Astrocyte (in vitro differentiated cells and primary cell): ENCODE results near the gene SMOC2. TPM values are rescaled to one million over a fixed set of nuclear protein-coding genes. Genes with fewer than 3 reads are reported as not detected.
A peak's percentile ranks its signal among the peaks of the same experiment; 100 is the strongest.
"Not testable (repeated sequence)": the region's sequence is repeated elsewhere in the genome, so short reads cannot be mapped to it uniquely, and the experiment has no call there.

Experiments used
- DNase-seq: peaks from one replicate; pipeline ENCODE4 v3.0.0-alpha.2; 2010; ENCODE audit warnings: low read depth
- FAIRE-seq: peaks from 2 replicates; lab custom pipeline; 2011; peaks lifted over from hg19 to GRCh38; lab: Jason Lieb, UNC
- H2AFZ ChIP-seq: 2 replicates; pipeline ENCODE4 v1.6.0; 2012; ENCODE audit warnings: low read depth, low read length, inconsistent platforms
- H3K27ac ChIP-seq: 2 replicates; pipeline ENCODE4 v1.5.1; 2011; ENCODE audit warnings: low read depth, low read length, inconsistent platforms
- H3K27me3 ChIP-seq: 2 replicates; pipeline ENCODE4 v1.6.0; 2011; ENCODE audit warnings: low read length, inconsistent platforms; ENCODE audit not compliant: insufficient read depth
- H3K36me3 ChIP-seq: 2 replicates; pipeline ENCODE4 v1.5.1; 2011; ENCODE audit warnings: low read length, inconsistent platforms; ENCODE audit not compliant: insufficient read depth
- H3K4me1 ChIP-seq: 2 replicates; pipeline ENCODE4 v1.5.1; 2011; ENCODE audit warnings: low read length, inconsistent platforms; ENCODE audit not compliant: insufficient read depth
- H3K4me2 ChIP-seq: 2 replicates; pipeline ENCODE4 v1.6.0; 2012; ENCODE audit warnings: low read length, inconsistent platforms
- H3K4me3 ChIP-seq: 2 replicates; pipeline ENCODE4 v1.5.1; 2011; ENCODE audit warnings: low read depth, mild to moderate bottlenecking, low read length, inconsistent platforms; ENCODE audit not compliant: insufficient read depth
- H3K79me2 ChIP-seq: 2 replicates; pipeline ENCODE4 v1.6.0; 2012; ENCODE audit warnings: mild to moderate bottlenecking, low read length, inconsistent platforms; ENCODE audit not compliant: insufficient read depth
- H3K9ac ChIP-seq: 2 replicates; pipeline ENCODE4 v1.6.0; 2012; ENCODE audit warnings: mild to moderate bottlenecking, low read length, inconsistent platforms
- H3K9me3 ChIP-seq: 2 replicates; pipeline ENCODE4 v1.5.1; 2012; ENCODE audit warnings: low read depth, mild to moderate bottlenecking, low read length, inconsistent platforms; ENCODE audit not compliant: insufficient read depth
- H4K20me1 ChIP-seq: 2 replicates; pipeline ENCODE4 v1.6.0; 2012; ENCODE audit warnings: low read length, inconsistent platforms; ENCODE audit not compliant: insufficient read depth
- H3K27ac Mint-ChIP-seq: one replicate; pipeline ENCODE4 v1.8.0; 2021; ENCODE audit warnings: mild to moderate bottlenecking, mixed read lengths; ENCODE audit not compliant: unreplicated experiment
- H3K27me3 Mint-ChIP-seq: one replicate; pipeline ENCODE4 v1.8.0; 2021; ENCODE audit warnings: low read depth, mixed read lengths; ENCODE audit not compliant: unreplicated experiment
- H3K36me3 Mint-ChIP-seq: one replicate; pipeline ENCODE4 v1.8.0; 2021; ENCODE audit warnings: low read depth, mixed read lengths; ENCODE audit not compliant: unreplicated experiment
- H3K4me1 Mint-ChIP-seq: one replicate; pipeline ENCODE4 v1.8.0; 2021; ENCODE audit warnings: low read depth, mixed read lengths; ENCODE audit not compliant: unreplicated experiment
- H3K4me3 Mint-ChIP-seq: one replicate; pipeline ENCODE4 v1.8.0; 2021; ENCODE audit warnings: mild to moderate bottlenecking, moderate library complexity, mixed read lengths; ENCODE audit not compliant: unreplicated experiment
- H3K9me3 Mint-ChIP-seq: one replicate; pipeline ENCODE4 v1.8.0; 2021; ENCODE audit warnings: mild to moderate bottlenecking, mixed read lengths; ENCODE audit not compliant: unreplicated experiment
- EZH2 ChIP-seq: IDR thresholded peaks from 2 replicates; pipeline ENCODE4 v1.6.1; 2012; ENCODE audit warnings: mild to moderate bottlenecking, low read length, inconsistent platforms; ENCODE audit not compliant: insufficient read depth
- total RNA-seq: library from RNA; stranded (reverse); gene quantifications from 2 replicates; pipeline ENCODE4 v1.2.1, GENCODE V29; 2021
- TF ChIP-seq, protein P1 (sequence below): IDR thresholded peaks from 2 replicates; pipeline ENCODE4 v1.5.1; 2011; ENCODE audit warnings: low read depth, mild to moderate bottlenecking, inconsistent platforms, low read length, moderate library complexity; ENCODE audit not compliant: insufficient read depth

The SMOC2 gene
- total RNA-seq, 1 donor from 2014 or later = 0.93 TPM

DNA sequence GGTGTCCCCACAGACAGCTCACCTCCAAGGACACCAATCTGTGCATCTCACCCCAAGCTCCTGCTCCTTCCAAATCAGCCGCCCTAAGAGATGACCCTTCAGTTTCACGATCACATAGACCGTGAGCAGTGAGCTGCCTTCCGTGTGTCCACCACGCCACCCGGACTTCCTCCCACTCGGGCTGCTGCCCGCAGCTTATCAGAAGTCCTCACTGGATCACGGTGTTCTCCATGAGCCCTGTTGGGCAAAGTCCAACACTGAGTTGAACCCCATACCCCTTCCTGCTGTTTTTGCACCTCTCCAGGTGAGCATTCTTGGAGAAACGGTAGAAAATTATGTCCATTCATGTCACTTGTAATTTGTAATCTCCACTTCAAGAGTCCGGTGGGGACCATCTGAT lies 234.4 kb downstream of the SMOC2 start:
- TF ChIP-seq, protein P1, sequence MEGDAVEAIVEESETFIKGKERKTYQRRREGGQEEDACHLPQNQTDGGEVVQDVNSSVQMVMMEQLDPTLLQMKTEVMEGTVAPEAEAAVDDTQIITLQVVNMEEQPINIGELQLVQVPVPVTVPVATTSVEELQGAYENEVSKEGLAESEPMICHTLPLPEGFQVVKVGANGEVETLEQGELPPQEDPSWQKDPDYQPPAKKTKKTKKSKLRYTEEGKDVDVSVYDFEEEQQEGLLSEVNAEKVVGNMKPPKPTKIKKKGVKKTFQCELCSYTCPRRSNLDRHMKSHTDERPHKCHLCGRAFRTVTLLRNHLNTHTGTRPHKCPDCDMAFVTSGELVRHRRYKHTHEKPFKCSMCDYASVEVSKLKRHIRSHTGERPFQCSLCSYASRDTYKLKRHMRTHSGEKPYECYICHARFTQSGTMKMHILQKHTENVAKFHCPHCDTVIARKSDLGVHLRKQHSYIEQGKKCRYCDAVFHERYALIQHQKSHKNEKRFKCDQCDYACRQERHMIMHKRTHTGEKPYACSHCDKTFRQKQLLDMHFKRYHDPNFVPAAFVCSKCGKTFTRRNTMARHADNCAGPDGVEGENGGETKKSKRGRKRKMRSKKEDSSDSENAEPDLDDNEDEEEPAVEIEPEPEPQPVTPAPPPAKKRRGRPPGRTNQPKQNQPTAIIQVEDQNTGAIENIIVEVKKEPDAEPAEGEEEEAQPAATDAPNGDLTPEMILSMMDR = no peak
- TF ChIP-seq EZH2 = no peak
- H3K79me2 ChIP-seq = no peaks in the 10 kb centered on the region
- H3K27ac ChIP-seq = no peak overlapping the region
- no peaks in the 10 kb centered on the region for H4K20me1 ChIP-seq
- peaks cover 9% of the 10 kb centered on the region for H3K4me1 Mint-ChIP-seq
- no peak overlapping the region for H3K4me3 ChIP-seq
- no peak overlapping the region for H3K9ac ChIP-seq
- no peaks in the 10 kb centered on the region for H3K36me3 Mint-ChIP-seq
- H3K27ac Mint-ChIP-seq = no peak overlapping the region
- H3K9me3 Mint-ChIP-seq = peaks cover 5% of the 10 kb centered on the region
- DNase-seq (no peak), FAIRE-seq (no peak)
- H3K36me3 ChIP-seq = no peaks in the 10 kb centered on the region
- peaks cover 4% of the 10 kb centered on the region for H3K9me3 ChIP-seq
- no peaks in the 10 kb centered on the region for H3K27me3 ChIP-seq
- H3K4me2 ChIP-seq = no peak overlapping the region
- no peak overlapping the region for H2AFZ ChIP-seq
- H3K27me3 Mint-ChIP-seq = peaks cover 6% of the 10 kb centered on the region
- H3K4me3 Mint-ChIP-seq = no peak overlapping the region
- H3K4me1 ChIP-seq = no peaks in the 10 kb centered on the region

DNA sequence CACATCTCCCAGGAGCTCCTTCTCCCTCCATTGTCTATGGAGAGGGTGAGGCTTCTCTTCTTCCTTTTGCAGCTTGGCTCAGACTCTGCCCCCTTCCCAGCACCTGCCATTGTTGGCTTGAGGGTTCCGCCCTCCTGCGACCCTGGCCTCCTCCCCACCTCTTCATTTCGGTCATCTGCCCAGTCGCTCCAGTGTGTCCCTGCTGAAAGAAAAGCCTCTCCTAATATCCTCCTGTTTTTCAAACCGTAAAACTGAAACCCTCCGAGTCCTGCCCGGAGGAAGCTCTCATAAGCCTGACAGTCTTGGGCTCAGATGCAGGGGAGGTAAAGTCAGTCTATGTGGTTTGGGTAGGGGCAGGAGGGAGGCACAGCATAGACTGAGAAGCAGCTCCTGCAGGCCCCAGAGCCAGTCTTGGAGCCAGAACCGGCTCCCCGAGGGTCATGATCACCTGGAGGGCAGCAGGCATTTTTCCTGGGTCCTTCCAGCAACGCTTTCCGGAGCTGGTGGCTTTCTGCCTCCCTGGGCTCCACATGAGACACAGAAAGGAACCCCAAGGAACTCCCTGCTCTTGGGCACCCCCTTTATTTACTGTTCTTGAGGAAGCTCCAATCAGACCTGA lies 235.1 kb downstream of the SMOC2 start:
- H4K20me1 ChIP-seq = no peaks in the 10 kb centered on the region
- H3K36me3 Mint-ChIP-seq = no peaks in the 10 kb centered on the region
- no peaks in the 10 kb centered on the region for H3K27me3 ChIP-seq
- H3K4me1 ChIP-seq = no peaks in the 10 kb centered on the region
- no peak overlapping the region for H3K27ac Mint-ChIP-seq
- H3K36me3 ChIP-seq = no peaks in the 10 kb centered on the region
- no peak overlapping the region for H3K4me3 Mint-ChIP-seq
- TF ChIP-seq, protein P1 = no peak
- no peak for TF ChIP-seq EZH2
- H3K9ac ChIP-seq = no peak overlapping the region
- peaks cover 3% of the 10 kb centered on the region for H3K27me3 Mint-ChIP-seq
- DNase-seq (no peak), FAIRE-seq (no peak)
- no peak overlapping the region for H2AFZ ChIP-seq
- H3K9me3 ChIP-seq = peaks cover 4% of the 10 kb centered on the region
- H3K79me2 ChIP-seq = no peaks in the 10 kb centered on the region
- H3K4me2 ChIP-seq = no peak overlapping the region
- peaks cover 5% of the 10 kb centered on the region for H3K9me3 Mint-ChIP-seq
- no peak overlapping the region for H3K27ac ChIP-seq
- H3K4me3 ChIP-seq = no peak overlapping the region
- H3K4me1 Mint-ChIP-seq = peaks cover 9% of the 10 kb centered on the region

GRCh38 chr6:168676552-168677322 lies 235.8 kb downstream of the SMOC2 start:
- no peak overlapping the region for H3K4me2 ChIP-seq
- no peaks in the 10 kb centered on the region for H3K79me2 ChIP-seq
- Mint-ChIP-seq H3K27me3 (peaks cover 3% of the 10 kb centered on the region), H3K36me3 (no peaks in the 10 kb centered on the region), H3K4me1 (peaks cover 9% of the 10 kb centered on the region), H3K4me3 (no peak overlapping the region), H3K27ac (peak overlapping the region; percentile 22), H3K9me3 (peaks cover 5% of the 10 kb centered on the region)
- no peak overlapping the region for H3K4me3 ChIP-seq
- FAIRE-seq = no peak
- no peak for DNase-seq
- no peaks in the 10 kb centered on the region for H4K20me1 ChIP-seq
- H2AFZ ChIP-seq = no peak overlapping the region
- no peaks in the 10 kb centered on the region for H3K36me3 ChIP-seq
- no peaks in the 10 kb centered on the region for H3K4me1 ChIP-seq
- H3K27me3 ChIP-seq = no peaks in the 10 kb centered on the region
- no peak overlapping the region for H3K9ac ChIP-seq
- TF ChIP-seq, protein P1 = no peak
- TF ChIP-seq EZH2 = no peak
- H3K27ac ChIP-seq = no peak overlapping the region
- H3K9me3 ChIP-seq = peaks cover 4% of the 10 kb centered on the region

DNA sequence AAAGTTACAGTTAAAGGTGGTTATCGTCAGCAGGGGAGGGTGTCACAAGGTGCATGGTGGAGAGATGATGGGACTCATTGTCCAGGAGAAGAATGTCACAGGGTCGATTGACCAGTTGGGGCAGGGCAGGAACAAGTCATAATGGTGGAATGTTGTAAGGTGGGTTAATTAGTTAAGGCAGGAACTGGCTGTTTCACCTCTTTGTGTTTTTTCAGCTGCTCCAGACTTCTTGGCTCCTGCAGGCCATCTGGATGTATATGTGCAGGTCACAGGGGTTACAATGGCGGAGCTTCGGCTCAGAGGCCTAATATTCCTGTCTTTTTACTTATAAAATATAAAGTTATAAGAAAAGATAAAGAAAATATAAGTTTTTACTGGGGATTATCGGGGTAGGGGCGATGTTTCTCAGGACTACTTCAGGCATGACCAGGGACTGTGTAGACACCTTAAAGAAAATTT lies 236.4 kb downstream of the SMOC2 start:
- H3K4me1 ChIP-seq, H3K27me3 Mint-ChIP-seq, DNase-seq, H3K27ac ChIP-seq, H4K20me1 ChIP-seq, H3K36me3 ChIP-seq, H3K79me2 ChIP-seq, H3K9me3 Mint-ChIP-seq, H3K4me2 ChIP-seq, H3K27me3 ChIP-seq, H3K9me3 ChIP-seq, H3K9ac ChIP-seq, FAIRE-seq, H3K36me3 Mint-ChIP-seq, H2AFZ ChIP-seq, H3K4me3 ChIP-seq, H3K4me3 Mint-ChIP-seq, H3K4me1 Mint-ChIP-seq: not testable (repeated sequence)
- H3K27ac Mint-ChIP-seq = peak overlapping the region; percentile 22
